ENCODE data around the gene GABRR1.
"Not testable (repeated sequence)": the region's sequence is repeated elsewhere in the genome, so short reads cannot be mapped to it uniquely, and the experiment has no call there.

GABRR1 gene

DNA sequence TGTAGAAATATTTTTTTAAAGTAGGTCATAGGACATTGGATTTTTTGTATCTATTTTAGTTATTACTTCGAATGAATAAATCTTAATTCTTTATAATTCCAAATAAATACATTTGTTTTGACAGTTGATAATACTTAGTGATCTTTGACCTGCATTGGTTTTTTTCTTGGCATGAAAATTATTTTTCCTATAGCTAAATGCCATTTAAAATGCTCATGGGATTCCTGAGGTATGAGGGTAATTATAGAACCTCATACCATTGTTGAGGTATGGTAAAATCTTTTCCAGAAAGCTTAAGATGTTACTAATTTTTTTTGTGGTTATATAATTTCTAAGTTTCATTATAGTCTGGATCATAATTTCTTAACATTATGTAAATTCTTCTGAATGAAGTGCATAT is 63.0 kb downstream of the GABRR1 start:
- DNase-seq (ENCODE audit: low spot score): no peak

DNA sequence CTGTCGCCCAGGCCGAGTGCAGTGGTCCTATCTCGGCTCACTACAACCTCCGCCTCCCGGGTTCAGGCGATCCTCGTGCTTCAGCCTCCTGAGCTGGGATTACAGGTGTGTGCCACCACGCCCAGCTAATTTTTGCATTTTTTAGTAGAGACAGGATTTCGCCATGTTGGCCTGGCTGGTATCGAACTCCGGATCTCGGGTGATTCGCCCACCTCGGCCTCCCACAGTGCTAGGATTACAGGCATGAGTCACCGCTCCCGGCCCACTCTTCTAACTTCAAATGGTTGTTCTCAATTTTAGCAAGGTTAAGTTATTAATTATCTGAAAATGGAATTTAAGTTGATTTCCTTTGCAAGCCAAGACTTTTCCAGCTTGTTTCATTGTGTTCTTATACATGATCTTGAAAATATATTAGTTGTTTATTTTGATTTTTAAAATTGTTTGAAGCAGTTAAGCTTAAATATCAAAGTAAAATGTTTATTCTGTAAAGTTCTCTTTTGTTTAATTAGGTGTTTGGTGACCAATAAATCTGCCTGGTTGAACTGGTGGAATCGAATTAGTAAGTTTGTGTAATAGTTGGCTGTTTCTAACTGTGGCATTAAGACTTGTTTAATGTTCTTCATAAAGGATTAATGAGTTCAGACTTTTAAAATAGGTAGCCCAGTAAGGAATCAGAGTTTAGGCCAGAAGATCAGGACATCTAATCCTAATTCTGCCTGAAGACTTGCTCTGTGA is 69.0 kb downstream of the GABRR1 start:
- no peak for DNase-seq (ENCODE audit: low spot score)

DNA sequence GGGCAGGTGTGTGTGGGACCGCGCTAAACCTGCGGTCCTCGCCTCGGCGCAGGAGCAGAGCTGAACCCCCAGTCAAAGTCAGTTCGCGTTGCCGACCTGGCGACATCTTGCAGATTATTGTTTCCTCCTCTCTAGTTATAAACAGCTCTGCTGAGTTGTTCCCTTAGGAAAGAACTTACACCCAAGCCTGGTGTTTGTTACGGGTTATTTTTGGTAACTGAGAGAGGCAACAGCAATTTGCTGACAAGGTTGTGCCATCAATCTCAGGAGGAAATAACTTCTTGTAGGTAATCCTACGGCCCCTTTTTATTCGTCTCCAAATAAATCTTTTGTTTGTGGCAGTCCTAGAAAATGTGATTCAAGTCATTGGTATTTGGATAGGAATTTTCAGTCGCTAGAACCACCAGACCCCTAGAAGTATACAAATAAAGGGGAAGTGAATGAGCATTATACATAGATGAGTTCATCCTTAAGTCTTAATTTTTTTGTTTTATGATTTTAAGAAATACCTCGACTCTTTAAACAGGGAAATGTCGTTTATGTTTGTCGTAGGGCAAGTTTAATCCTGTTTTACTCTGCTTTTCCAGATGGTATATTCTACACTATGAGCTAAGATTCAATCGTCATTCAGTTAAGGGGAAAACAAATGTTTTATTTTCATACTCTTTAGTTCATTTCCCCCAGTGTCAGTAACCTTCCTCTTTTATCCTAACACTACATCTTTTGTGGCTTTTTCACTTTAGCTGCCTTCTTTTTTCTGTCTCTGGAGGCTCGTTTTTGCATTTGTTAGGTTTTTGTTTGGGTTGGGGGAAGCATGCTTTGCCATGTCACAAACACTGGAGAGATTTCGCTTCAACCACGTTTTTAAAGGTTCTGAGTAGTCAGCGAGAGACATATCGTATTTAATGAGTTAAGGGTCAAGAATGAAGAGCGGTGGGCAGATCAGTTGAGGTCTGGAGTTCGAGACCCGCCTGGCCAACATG is 70.1 kb downstream of the GABRR1 start:
- DNase-seq (ENCODE audit: low spot score): no peak

DNA sequence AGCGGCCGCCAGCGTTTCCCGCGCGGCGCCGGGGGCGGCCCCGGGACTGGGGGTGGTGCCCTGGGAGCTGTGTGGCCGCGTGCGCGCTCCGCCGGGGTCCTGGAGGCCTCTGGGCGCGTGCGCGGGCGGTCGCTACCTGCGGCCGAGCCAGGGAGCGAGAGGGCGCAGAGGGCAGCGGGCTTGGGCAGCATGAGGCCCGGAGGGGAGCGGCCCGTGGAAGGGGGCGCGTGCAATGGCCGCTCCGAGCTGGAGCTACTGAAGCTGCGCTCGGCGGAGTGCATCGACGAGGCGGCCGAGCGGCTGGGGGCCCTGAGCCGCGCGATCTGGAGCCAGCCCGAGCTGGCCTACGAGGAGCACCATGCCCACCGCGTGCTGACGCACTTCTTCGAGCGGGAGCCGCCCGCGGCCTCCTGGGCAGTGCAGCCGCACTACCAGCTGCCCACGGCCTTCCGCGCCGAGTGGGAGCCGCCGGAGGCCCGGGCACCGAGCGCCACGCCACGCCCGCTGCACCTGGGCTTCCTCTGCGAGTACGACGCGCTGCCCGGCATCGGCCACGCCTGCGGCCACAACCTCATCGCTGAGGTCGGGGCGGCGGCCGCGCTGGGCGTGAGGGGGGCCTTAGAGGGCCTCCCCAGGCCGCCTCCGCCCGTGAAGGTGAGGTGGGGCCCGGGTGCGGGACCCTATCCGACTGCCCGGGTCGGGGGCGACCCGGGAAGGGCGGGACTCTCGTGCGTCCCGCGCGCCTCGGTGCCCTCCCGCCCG is 71.0 kb downstream of the GABRR1 start, which contains the start of gene PM20D2:
TSS of gene PM20D2 (plus strand) at position 100 of the 762 bp plus-strand sequence. CDS start at position 190, 90 bp downstream.
- DNase-seq (ENCODE audit: low spot score): peak; percentile 95

DNA sequence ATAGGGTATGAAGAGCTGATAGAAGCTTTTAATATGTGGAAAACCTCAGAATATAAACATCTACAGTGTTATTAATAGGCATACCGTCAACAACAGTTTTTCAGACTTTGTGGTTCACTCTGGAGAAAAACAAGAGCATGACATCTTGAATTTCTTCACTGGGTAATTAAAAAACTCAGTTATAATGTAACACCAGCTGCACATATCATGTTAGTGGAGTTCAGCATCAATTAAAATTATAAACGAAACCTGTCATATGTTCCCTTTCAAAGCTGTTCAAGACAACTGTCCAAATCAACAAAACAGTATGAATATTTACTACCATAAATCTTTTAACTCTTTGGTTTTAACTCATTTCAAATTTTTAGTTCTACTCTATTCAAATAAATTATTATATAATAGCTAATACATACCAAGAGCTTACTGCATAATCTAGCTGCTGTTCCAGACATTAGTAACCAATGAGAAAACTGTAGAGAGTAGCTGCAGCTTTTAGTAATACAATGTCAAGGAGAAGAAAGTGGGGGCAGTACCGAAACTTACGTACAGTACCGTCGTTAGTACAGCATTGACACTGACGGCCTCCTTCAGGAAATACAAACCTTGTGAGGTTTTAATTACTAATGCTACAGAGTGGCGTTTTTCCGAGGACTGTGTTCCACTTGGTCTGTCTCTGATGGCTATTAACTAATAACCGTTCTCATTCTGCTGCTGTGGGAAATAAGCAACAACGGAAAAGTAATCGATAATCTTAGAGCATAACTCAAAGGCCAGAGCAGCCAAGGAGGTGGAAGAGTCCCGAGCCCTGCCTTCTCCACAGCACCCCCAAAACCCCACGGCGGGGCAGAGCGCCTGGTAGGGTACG is 71.8 kb downstream of the GABRR1 start:
- DNase-seq (ENCODE audit: low spot score): no peak

DNA sequence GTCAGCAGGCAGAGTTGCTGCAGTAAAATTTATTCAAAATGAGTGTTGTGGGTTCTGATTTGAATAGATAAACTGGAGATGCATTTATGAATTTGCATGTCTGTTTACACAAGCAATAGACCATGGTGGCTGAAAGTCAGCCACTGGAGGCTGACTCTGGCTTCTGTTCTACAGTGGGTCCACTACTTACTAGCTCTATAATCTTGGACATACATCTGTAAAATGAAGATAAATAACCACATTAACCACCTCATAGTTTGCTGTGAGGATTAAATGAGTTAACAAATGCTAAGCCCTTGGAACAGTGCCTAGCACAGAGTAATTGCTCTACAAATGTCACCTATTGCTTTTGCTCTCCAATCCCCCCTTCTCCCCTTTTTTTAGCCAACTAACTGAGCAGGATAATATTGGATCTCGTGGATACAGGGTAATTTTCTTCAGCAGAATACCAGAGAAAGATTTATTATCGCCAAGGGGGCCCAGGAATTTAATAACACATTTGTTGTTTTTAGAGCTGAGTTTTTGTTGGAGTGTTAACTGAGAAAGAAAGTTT is 72.7 kb downstream of the GABRR1 start:
- DNase-seq (ENCODE audit: low spot score): no peak

DNA sequence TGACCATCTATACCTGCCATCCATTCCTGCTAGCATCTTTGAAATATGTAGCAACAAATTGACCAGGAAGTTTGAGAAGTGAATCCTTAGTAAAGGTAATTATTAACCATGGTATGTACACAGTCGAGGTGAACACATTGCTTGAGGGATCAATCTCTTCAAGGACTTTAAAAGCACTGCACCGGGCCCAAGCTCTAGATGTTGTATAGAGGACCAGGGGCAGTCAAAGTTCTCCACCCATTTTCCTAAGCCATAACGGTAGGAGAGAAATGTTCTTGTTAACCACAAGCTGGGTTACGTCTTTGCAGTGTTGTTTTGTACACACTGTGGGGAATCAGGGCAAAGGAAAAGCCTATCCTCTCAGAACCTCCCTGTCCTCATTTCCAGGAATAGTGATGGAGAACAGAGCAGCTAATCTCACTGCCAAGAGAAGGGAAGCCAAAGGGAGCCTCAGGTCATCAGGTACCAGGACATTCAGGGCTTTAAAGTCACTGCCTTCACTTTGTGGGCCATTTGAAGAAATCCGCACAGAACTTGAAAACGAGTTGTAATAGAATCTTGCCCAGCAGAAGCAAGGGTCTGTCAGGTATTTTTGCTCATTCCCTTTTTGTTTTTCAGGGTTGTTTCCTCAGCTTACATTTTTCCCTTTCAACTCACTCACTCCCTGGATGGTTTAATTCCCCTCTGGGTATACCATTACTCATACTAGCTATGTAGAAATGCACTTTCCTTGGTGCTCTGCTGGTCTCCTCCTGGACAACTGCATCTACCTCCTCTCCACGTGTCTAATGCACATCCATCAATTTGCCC is 76.6 kb downstream of the GABRR1 start:
- peak; percentile 77 for DNase-seq (ENCODE audit: low spot score)

DNA sequence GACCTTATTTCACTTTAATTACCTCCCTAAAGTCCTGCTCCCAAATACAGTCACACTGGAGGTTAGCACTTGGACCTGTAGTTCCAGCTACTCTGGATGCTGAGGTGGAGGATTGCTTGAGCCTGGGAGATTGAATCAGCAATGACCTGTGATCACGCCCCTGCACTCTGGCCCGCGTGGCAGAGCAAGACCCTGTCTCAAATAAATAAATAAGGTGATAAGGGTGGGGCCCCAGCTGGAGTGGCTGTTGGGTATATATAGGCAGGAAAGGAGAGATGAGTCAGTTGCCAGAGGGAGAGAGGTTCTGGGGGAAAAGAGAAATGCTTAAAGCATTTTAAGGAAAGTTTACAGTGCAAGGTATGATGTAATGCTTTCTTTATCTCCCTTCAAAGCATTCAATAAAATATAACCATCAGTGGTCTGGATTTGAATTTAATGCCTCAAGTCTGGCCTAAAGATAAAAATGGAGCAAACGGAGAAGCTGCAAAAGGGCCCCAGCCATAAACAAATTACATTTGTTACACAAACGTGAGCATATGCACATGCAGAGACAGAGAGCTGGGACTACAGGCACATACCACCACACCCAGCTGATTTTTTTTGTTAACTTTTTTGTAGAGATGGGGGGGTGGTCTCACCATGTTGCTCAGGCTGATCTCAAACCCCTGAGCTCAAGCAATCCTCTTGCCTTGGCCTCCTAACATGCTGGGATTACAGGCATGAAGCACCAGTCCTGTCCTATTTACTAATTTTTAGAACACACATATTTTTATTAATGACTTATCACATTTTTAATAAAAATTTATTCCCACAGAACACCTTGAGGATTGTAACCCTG is 77.4 kb downstream of the GABRR1 start:
- no peak for DNase-seq (ENCODE audit: low spot score)

DNA sequence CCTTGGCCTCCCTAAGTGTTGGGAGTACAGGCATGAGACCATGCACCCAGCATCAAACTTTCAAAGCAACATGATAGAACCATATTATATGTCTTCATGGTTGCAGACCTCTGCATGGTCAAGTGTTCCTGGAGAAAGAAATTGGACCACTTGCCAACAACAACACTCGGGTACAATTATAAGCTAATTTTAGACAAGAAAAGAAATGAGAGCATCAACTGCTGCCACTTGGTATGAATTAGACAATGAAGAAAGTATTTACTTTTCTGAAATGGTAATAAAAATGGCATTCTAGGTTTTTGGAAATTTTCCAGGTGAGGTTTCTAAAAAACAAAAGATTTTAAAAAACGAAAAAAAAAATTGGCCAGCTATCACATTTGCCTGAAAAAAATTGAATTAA is 79.0 kb downstream of the GABRR1 start:
- DNase-seq (ENCODE audit: low spot score): no peak

DNA sequence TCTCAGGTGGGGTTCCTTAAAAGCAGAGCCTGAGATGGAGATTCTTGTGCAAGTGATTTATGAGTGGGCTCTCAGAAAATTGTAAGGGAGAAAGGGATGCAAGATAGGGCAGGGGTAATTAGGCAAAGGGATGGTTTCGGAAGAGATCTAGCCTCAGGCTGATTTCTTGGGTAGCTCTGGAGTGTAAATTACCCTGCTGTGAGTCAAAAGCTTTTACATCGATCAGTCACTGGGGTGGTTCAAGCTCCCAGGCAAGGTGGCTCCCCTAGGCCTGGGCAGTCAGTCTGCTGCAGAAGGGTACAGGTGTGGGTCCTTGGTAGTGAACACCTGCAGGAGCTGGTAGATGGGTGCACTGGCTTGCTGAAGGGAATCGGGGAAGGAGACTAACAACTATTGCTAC is 82.4 kb downstream of the GABRR1 start:
- no peak for DNase-seq (ENCODE audit: low spot score)

DNA sequence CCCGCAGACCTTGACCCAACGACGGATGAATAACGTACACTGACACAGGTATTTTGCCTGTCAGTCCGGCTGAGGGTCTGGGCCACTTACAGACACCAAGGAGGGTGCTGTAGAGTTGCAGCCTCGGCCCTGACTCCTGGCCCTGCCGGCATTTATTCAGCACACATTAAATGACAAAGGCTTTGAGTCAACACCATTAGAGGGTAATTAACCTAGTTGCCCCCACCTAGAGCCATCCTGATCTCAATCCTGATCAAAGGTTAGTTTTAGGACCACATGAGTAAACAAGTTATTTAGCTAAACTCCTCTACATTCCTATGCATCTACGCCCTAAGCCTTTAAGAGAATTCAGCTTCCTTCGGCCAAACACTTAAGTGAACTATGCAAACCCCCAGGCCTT is 83.2 kb downstream of the GABRR1 start:
- DNase-seq (ENCODE audit: low spot score): no peak

DNA sequence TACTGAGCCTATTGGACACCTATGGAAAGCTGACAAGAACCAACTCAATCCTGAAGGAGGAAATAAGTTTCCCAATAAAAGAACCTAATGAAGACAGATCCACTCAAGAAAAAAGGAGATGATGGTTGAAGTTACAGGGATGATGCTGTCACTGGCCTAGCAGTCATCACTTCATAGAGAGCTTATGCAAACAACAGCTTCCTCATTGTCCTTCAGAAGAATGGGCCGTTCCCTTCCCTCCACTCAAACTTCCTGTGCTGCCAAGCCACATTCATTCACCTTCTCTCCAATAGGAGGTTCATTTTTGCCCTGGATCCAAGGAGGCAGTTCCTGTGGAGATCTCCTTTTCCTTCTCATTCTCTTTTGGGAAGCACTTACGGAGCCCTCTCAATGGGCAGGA is 85.1 kb downstream of the GABRR1 start:
- DNase-seq (ENCODE audit: low spot score): no peak

DNA sequence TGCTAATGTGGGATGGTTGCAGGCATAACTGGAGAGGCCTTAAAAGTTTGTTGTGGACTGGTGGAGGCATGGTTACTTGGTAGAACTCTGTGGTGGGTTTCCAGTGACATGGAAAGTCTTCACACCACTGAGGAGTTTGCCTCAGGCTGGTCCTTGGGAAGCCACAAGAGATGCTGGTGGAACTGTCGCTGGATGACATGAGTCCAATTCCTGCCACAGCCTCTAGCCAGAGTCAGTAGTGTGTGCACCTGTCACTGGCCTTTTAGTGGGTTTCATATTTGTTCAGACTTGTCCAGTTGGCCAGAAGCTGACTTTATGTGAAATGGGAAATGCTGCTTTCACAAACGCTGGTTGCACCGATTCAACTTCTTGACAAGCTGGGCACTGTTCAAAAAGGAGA is 85.6 kb downstream of the GABRR1 start:
- no peak for DNase-seq (ENCODE audit: low spot score)

DNA sequence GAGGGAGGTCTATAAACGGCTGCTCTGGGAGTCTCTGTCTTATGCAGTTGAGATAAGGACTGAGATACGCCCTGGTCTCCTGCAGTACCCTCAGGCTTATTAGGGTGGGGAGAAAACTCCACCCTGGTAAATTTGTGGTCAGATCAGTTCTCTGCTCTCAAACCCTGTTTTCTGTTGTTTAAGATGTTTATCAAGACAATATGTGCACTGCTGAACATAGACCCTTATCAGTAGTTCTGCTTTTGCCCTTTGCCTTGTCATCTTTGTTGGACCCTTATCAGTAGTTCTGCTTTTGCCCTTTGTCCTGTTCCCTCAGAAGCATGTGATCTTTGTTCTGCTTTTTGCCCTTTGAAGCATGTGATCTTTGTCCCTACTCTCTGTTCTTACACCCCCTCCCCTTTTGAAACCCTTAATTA is 88.9 kb downstream of the GABRR1 start:
- not testable (repeated sequence) for DNase-seq (ENCODE audit: low spot score)

Data from HuH-7 (cell line).